ENCODE data around the gene CTNS.

- TF ChIP-seq CTCF (IDR thresholded peaks at IDR 0.05) (no peak), EZH2phosphoT487 (IDR thresholded peaks at IDR 0.05) (no peak)
These were observed 48.6 kb downstream of the CTNS start for GRCh38 chr17:3685174-3685573.
